Testis (tissue), 3 donors: ENCODE results near the gene MAD2L1BP. TPM values are rescaled to one million over a fixed set of nuclear protein-coding genes. Genes with fewer than 3 reads are reported as not detected.

ENCODE experiments used
- DNase-seq: peaks from one replicate; pipeline ENCODE4 v3.0.0-alpha.2; 2019
- H3K27ac ChIP-seq, 2 donors: fragments of 200-600 bp; sonication (generic); one replicate each; pipeline ENCODE4 v1.5.1; 2019
- H3K27me3 ChIP-seq: fragments of 200-600 bp; sonication (generic); one replicate; pipeline ENCODE4 v1.5.1; 2019
- H3K36me3 ChIP-seq: fragments of 200-600 bp; sonication (generic); one replicate; pipeline ENCODE4 v1.5.1; 2017; ENCODE audit warnings: low read depth; ENCODE audit errors: missing control alignments
- H3K4me1 ChIP-seq: fragments of 200-600 bp; sonication (generic); one replicate; pipeline ENCODE4 v1.5.1; 2019
- H3K4me3 ChIP-seq, 2 donors: fragments of 200-600 bp; sonication (generic); one replicate each; pipeline ENCODE4 v1.5.1; 2017 to 2019
- H3K9me3 ChIP-seq: fragments of 200-600 bp; sonication (generic); one replicate; pipeline ENCODE4 v1.5.1; 2017
- POLR2A ChIP-seq: fragments of 450-650 bp; IDR thresholded peaks from one replicate; pipeline ENCODE4 v1.6.1; 2017; ENCODE audit warnings: antibody characterized with exemption, mild to moderate bottlenecking, moderate library complexity
- WGBS, 2 donors: methylation state at CpG; one replicate each; pipeline ENCODE4 v1.1.5; 2018; 5-methylcytosine and 5-hydroxymethylcytosine counted together
- intact Hi-C: fragments of 100-400 bp; cut with DNase I; formaldehyde crosslinking; loops from one replicate; pipeline ENCODE4 v1.15.1; 2023; ENCODE audit warnings: low total_unique reads
- polyA plus RNA-seq: library from polyadenylated mRNA; stranded (reverse); fragments of 350-450 nt; fragmentation: Illumina TruSeq; extraction: RNeasy Lipid Tissue Mini Kit (QIAGEN cat#74804); gene quantifications from one replicate; pipeline ENCODE4 v1.2.3, GENCODE V29; 2014; ENCODE audit warnings: low read depth, low replicate concordance; ENCODE audit not compliant: insufficient read depth
- total RNA-seq, 2 donors: library from RNA; depleted of rRNA; stranded (reverse); fragments of >200 nt; gene quantifications; one replicate each; pipeline ENCODE4 v1.2.3, GENCODE V29; 2016
- TF ChIP-seq, protein P1 (sequence below), 3 experiments: fragments of 450-650 bp in 2 of 3; fragments of 200-600 bp in 1 of 3; sonication (generic) in 1 of 3; IDR thresholded peaks; one replicate each; pipeline ENCODE4 v1.5.1; 2016 to 2019; ENCODE audit warnings: antibody characterized with exemption in 3 of 3, mild to moderate bottlenecking in 2 of 3, moderate library complexity in 1 of 3

Gene MAD2L1BP
- total and polyA plus RNA-seq, 3 donors from 2014 or later: 38.3 to 42.4 (median 40.5) TPM

DNA sequence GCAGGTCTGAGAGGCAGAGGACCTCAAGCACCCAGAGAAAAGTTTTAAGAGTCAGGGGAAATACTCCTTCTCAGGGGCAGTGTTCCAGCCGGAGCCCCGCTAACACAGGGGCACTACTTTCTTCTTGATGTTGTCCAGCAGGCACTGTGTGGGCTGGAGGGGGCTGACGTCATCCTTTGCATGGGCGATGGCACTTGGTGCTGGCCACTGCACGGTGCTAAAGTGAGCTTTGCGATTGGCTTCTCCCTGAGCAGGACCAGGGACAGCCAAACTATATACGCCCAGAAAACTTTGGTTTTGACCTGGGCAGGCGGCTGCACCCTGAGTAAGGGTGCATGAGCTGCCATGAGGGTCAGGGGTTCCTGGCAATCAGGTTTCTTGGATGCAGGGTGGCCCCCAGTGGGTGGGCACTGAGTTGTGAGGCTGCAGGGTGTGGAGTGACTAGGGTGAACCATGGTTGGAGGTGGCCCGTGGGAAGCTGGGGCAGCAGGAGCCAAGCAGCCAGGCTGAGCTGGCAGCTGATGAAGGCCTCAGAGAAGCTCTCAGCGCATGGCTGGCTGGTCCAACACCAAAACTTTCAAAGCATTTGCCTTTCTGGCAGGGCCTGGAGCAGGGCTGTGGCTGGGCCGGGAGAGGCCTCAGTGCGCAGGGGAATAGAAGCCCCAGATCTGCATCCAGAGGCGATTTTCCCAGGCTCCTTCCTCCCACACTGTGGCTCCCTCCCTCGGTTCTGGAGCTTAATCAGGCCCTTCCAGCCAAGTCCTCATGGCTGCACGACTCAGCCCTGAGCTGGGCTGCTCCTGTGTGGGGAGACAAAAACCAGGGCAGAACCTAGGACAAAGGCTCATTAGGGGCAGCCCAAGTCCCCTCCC, 33.6 kb downstream of the MAD2L1BP start:
- 29 to 79% methylated on average over 9 to 13 of the region's 15 CpGs for WGBS, 2 donors
- H3K27me3 ChIP-seq: no peaks in the 10 kb centered on the region
- peaks cover 36% of the 10 kb centered on the region for H3K4me1 ChIP-seq
- TF ChIP-seq POLR2A: no peak
- TF ChIP-seq, protein P1, sequence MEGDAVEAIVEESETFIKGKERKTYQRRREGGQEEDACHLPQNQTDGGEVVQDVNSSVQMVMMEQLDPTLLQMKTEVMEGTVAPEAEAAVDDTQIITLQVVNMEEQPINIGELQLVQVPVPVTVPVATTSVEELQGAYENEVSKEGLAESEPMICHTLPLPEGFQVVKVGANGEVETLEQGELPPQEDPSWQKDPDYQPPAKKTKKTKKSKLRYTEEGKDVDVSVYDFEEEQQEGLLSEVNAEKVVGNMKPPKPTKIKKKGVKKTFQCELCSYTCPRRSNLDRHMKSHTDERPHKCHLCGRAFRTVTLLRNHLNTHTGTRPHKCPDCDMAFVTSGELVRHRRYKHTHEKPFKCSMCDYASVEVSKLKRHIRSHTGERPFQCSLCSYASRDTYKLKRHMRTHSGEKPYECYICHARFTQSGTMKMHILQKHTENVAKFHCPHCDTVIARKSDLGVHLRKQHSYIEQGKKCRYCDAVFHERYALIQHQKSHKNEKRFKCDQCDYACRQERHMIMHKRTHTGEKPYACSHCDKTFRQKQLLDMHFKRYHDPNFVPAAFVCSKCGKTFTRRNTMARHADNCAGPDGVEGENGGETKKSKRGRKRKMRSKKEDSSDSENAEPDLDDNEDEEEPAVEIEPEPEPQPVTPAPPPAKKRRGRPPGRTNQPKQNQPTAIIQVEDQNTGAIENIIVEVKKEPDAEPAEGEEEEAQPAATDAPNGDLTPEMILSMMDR (IDR thresholded peaks at IDR 0.05): no peak
- H3K9me3 ChIP-seq: no peaks in the 10 kb centered on the region
- peak overlapping the region in 1 of 2 donors; percentile 20 for H3K27ac ChIP-seq
- no peaks in the 10 kb centered on the region for H3K36me3 ChIP-seq
- no peak overlapping the region for H3K4me3 ChIP-seq
- peak; percentile 72 for DNase-seq
- intact Hi-C loops: loop anchor here (10.0 kb wide), 2 partner anchors 96 to 406 kb away; no protein-coding TSS in a partner anchor

DNA sequence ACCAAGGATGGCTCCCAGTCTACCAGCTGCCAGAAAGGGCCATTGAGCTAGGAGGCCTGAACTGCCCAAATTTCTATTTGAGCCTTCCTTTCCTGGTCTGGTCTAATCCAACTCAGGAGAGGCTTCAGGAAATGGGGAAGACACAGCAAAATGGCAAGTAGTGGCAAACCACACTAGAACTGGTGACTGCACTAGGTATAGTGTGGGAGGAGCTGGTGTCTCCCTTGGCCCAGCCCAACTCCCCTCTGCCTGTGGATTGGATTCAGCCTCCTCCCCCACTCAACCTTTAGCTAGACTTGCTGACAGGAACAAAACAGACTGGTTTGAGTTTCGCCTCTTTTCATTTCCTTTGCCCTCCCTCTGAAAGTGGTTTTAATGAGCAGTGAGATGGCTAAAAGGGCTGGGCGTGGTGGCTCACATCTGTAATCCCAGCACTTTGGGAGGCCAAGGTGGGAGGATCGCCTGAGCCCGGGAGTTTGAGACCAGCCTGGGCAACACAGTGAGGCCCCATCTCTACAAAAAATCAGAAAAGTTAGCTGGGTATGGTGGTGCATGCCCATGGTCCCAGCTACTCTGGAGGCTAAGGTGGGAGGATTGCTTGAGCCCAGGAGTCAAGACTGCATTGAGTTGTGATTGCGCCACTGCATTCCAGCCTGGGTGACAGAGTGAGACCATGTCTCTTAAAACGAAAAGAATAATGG, 34.4 kb downstream of the MAD2L1BP start:
- intact Hi-C loops: loop anchor here (10.0 kb wide), 2 partner anchors 95 to 405 kb away; no protein-coding TSS in a partner anchor
- Histone ChIP-seq H3K4me1 (peaks cover 36% of the 10 kb centered on the region), H3K36me3 (no peaks in the 10 kb centered on the region), H3K27ac (no peak overlapping the region), H3K27me3 (no peaks in the 10 kb centered on the region), H3K4me3 (no peak overlapping the region), H3K9me3 (no peaks in the 10 kb centered on the region)
- TF ChIP-seq, protein P1 (IDR thresholded peaks at IDR 0.05): no peak
- no peak for TF ChIP-seq POLR2A
- 87 to 93% methylated on average over 6 of the region's 6 CpGs for WGBS, 2 donors
- no peak for DNase-seq

DNA sequence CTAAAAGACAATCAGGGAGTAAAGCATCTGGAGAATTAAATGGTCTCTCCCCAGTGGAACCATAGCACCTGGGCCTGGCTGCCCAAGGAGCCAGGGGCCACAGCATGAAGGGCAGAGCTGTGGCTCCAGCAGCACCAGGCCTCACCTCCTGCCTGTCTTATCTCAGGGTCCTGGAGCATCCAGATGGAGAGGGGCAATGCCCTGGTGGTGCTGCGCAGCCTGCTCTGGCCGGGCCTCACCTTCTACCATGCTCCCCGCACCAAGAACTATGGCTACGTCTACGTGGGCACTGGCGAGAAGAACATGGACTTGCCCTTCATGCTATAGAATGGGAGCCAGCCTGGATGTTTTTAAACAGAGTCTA, 35.0 kb downstream of the MAD2L1BP start:
- H3K27ac ChIP-seq: no peak overlapping the region
- peaks cover 36% of the 10 kb centered on the region for H3K4me1 ChIP-seq
- DNase-seq: no peak
- intact Hi-C loops: no loop called here
- TF ChIP-seq, protein P1 (IDR thresholded peaks at IDR 0.05): no peak
- TF ChIP-seq POLR2A: no peak
- H3K4me3 ChIP-seq: no peak overlapping the region
- no peaks in the 10 kb centered on the region for H3K36me3 ChIP-seq
- H3K27me3 ChIP-seq: no peaks in the 10 kb centered on the region
- no peaks in the 10 kb centered on the region for H3K9me3 ChIP-seq
- 95 to 96% methylated on average over 5 to 6 of the region's 6 CpGs for WGBS, 2 donors

DNA sequence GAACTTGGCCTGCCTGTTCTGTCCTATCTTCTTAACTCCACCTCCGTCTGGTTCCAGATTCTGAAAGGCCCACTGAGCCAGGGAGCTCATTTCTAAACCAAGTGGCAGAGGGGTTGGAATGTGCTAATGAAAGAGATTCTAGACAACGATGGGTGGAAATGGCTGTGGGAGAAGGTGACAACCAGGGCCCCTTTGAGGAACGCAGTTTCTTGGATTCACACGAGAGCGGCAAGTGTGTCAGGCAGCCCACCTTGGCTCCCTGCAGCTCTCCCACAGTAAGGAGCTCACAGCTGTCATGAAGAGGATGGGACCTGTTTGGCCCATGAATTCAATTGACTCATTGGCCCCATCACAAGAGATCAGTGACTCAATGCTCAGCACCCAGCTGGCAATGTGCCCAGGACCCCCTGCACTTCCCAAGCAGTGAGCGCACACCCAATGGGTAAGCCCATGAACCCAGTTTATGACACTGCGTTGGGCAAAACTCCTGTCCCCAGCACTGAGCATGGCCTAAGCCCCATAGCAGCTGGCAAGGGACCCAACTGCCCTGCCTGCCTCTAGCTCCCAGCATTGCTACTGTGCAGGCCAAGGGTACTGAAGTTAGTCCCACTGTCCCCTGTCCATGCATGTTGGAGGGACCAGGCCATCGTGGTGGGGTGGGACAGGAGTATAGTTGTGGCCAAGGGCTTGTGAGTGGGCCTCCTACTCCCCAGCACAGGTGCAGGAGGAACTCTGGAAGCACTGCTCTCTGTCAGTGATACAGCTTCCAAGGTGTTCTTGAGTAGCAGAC, 35.6 kb downstream of the MAD2L1BP start:
- WGBS, 2 donors: 87 to 94% methylated on average over 5 to 8 of the region's 8 CpGs
- intact Hi-C loops: no loop called here
- Histone ChIP-seq H3K9me3 (no peaks in the 10 kb centered on the region), H3K4me1 (peaks cover 36% of the 10 kb centered on the region), H3K27ac (no peak overlapping the region), H3K36me3 (no peaks in the 10 kb centered on the region), H3K4me3 (no peak overlapping the region), H3K27me3 (no peaks in the 10 kb centered on the region)
- TF ChIP-seq, protein P1 (IDR thresholded peaks at IDR 0.05): no peak
- TF ChIP-seq POLR2A: no peak
- DNase-seq: no peak
